Measurements from ENCODE around the gene USP35.
A peak's percentile ranks its signal among the peaks of the same experiment; 100 is the strongest.

The USP35 gene

DNA sequence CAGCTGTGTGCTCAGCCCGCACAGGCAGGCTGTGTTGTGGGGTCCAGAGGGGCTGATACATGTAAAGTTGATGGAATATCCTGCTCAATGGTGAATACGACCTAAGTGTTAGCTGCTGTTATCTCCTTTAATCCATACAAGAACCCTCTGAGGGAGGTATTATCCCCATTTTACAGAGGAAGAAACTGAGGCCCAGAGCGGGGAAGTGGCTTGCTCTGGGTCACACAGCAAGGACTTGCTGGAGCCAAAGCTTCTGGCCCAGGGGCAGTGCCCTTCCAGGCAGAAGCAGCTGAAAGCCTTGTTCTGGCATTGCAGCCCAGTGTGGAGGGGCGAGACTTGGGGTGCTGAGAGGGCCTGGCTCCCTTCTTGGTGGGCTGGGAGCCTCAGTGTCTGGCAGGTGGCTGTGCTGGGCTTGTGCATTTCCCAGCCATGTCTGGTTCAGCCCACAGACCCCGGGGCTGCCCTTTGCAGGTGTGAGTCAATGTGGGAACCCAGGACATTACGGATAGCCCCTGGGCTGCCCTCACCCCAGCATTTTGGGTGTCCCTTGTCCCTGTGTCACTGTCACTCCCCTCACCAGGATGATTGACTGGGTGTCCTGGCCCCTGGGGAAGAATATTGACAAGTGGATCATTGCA, 10.4 kb downstream of the USP35 start:
- no peak for DNase-seq (ENCODE audit: low read depth in 2 of 2)

DNA sequence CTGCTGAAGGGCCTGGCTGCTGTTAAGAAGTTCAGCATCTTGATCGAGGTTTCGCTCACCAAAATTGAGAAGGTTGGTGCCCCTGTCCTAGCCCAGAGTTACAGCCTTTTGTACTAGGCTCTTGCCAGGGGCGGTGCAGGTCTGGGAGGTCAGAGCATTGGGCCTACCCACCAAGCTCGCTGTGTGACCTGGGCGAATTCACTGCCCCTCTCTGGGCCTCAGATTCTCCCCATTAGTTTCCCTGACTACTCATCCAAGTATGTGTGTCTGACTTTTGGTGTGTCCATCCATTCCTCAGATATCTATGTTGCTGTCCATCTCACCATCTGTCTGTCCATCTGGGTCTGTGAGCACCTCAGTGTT, 10.9 kb downstream of the USP35 start:
- DNase-seq (ENCODE audit: low read depth in 2 of 2), result no peak

DNA sequence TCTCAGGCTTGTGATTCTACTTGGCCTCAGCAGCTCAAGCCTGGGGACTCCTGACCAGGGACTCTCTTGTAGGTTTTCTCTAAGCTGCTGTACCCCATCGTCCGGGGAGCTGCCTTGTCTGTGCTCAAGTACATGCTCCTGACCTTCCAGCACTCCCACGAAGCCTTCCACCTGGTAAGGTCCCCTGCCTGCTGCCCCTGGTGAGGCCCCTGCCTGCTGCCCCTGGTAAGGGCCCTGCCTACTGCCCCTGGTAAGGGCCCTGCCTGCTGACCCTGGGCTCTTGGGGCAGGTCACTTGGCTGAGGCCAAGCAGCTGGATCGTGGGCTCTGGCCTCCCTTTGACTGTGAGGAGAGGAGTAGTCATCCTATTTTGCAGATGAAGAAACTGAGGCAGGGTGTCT, 11.3 kb downstream of the USP35 start:
- no peak for DNase-seq (ENCODE audit: low read depth in 2 of 2)

DNA sequence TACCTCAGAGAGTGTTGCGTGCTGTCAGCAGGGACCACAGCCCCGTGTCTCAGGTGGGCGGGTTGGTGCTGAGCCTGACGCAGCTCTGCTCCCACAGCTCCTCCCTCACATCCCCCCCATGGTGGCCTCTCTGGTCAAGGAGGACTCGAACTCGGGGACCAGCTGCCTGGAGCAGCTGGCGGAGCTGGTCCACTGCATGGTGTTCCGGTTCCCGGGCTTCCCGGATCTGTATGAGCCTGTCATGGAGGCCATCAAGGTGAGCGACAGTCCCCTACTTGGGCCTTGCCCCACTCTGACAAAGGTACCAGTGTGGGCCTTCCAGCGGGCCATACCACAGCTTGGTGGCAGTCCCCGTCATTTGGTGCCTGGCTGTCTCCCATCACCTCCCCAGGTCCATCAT, 11.8 kb downstream of the USP35 start:
- DNase-seq (ENCODE audit: low read depth in 2 of 2), result no peak

DNA sequence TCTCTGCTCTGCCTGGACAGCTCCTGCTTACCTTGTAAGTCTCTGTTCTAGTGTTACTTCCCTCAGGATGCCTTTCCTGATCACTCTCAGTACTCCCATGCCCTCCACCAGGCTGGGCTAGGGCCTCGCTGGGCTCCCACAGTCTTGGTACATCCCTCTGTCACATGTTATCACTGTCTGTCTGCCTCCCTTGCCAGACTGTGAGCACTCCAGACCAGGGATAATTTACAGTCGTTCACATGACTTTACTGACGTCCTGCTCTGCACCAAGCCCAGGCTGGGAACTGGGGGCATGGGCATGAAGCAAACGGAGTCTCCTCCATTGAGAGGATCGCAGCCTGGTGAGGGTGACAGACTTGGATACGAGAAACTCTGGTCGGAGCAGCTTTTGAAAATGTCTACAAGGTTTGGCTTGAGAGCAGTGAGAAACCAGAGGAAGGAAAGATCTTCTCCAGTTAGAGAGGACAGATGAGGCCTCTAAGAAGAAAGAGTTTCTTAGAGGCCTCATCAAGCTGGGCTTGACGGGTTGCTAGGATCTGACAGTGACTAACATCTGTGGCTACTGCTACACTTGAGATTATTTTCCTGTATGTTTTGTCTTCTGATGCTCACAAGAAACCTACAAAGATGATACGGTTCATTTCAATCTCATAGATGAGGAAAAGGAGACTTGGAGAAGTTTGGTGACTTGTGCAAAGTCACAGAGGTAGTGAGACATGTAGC, 12.5 kb downstream of the USP35 start:
- no peak for DNase-seq (ENCODE audit: low read depth in 2 of 2)

DNA sequence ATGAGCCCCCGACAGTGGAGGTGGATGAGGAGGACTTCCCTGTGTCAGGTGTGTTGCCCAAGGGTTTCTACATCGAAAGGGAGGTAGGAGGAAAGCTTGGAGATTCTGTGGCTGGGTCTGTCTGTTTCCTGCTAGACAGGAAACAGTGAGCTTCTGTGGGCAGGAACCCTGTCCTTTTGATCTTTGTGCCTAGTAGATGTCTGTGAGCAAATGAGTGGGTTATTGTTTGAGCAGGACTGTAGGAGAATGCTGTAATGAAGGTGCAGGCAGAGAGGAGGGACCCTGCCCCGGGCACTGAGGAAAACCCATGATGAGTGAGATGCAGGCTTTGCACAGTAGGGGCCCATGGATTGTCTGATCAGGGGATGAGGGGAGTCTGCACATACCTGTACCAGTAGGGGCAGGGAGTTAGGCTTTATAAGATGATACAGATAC, 14.0 kb downstream of the USP35 start:
- peak in 1 of 2 donors; percentile 13 for DNase-seq (ENCODE audit: low read depth in 2 of 2)

DNA sequence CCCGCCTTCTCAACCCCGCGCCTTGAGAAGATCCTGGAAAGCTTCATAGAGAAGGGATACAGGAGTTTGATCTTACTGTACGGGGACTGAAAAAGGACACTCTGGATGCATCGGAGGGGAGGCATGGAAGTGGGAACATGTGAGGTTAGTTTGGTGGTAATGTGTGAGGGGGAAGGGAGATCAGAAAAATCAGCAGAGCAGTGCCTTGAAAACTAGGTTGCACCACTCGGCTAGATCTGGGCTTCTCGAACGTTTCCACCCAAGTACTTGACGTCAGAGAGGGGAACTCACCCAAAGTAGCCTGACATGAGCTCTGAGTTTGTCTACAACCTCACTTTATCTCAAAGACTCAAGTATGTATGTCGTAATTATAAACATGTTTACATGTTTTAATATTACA, 14.5 kb downstream of the USP35 start:
- peak in 1 of 2 donors; percentile 13 for DNase-seq (ENCODE audit: low read depth in 2 of 2)

DNA sequence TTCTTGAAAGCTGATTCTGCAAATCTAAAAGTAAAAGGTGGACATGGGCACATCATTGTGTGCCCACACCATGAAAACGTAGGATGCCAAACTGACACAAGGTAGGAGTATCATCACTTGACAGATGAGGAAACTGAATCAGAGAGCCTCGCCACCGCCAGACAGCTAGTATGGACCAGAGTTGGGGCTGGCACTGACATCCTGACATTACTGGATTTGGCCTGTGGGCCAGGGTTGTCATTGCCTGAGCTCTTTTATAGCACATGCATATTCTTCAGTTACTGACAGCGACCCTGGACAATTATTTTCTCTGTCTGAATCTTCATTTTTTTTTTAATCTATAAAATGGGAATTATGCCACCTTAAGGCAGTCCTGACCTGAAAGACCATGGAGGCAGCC, 16.5 kb downstream of the USP35 start:
- no peak for DNase-seq (ENCODE audit: low read depth in 2 of 2)

DNA sequence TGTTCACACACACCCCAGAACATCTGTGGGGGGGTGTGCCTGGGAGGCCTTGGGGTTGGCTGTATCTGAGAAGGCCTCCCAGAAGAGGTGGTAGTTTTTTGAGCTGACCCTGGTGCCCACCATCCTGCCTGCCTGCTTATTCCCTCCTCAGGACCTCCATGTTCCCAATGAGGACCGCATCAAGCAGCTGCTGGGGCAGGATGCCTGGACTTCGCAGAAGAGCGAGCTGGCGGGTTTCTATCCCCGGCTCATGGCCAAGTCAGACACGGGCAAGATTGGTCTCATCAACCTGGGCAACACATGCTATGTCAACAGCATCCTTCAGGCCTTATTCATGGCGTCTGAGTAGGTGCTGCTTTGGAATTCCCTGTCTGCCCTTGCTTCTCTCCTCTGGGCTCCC, 17.0 kb downstream of the USP35 start:
- DNase-seq (ENCODE audit: low read depth in 2 of 2), result no peak

DNA sequence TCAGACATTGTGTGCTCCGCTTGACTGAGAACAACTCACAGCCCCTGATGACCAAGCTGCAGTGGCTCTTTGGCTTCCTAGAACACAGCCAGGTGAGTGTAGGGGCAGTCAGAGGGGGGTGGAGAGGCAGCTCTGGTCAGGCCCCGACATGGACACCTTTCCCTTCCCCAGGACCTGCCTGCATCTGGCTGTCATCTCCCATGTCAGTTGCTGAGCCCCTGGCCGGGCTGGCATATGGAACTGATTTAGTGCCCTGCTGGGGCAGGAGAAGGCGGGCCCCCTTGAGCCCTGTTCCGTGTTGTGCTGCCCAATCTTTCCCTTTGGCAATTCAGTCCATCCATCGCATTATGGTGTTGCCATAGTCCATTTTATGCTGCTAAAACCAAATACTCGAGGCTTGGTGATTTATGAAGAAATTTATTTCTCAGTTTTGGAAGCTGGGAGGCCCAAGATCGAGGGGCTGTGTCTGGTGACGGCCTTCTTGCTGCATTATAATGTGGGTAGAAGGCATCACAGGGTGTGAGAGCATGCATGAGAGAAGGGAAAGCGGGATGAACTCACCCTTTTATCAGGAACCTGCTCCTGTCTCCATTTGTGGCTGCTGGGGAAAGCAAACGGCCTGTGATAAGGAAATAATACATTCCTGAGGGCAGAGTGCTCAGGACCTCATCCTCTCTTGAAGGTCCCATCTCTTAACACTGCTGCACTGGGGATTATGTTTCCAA, 19.0 kb downstream of the USP35 start:
- DNase-seq (ENCODE audit: low read depth in 2 of 2), result no peak

DNA sequence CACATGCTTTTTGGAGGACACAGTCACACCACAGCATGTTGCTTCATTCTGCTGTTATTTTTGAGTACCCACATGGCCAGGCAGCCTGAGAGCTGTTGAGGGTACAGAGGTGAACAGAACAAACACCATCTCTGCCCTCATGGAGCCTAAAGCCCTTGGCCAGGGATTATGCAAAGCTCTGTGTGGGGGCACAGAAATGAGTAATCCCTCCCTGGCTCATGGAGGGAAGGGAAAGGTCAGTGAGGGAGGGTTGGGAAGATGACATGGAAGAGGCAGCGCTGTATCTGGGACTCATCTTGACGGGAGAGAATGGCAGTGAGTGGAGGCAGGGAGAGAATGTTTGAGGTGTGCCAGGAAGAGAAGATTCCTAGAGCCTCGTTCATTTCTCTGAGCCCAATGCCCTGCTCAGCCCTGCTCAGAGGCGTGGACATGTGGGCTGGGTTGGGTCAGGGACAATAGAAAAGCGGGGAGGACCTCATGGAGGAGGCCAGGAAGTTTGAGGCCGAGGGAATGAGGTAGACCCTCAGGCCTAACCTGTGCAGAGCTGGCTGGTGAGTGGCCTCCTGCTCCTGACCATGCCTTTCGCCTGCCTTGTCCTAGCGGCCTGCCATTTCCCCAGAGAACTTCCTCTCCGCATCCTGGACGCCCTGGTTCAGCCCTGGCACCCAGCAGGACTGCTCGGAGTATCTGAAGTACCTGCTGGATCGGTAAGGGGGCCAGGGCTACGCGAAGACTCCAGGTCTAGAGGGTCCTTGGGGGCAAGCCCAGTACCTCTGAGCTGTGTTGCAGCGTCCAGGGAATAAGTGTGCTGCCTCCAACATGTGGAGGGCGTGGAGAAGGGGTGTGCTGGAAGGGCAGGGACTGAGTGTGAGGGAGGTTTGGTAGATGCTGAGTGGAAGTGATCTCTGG, 19.8 kb downstream of the USP35 start:
- no peak for DNase-seq (ENCODE audit: low read depth in 2 of 2)

DNA sequence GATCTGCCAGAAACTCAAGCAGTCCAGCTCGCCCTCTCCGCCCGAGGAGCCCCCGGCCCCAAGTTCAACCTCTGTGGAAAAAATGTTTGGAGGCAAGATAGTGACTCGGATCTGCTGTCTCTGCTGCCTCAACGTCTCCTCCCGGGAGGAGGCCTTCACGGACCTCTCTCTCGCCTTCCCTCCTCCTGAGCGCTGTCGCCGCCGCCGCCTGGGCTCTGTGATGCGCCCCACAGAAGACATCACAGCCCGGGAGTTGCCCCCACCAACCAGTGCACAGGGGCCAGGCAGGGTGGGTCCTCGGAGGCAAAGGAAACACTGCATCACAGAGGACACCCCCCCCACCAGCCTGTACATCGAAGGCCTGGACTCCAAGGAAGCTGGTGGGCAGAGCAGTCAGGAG, 20.8 kb downstream of the USP35 start:
- DNase-seq (ENCODE audit: low read depth in 2 of 2), result no peak

DNA sequence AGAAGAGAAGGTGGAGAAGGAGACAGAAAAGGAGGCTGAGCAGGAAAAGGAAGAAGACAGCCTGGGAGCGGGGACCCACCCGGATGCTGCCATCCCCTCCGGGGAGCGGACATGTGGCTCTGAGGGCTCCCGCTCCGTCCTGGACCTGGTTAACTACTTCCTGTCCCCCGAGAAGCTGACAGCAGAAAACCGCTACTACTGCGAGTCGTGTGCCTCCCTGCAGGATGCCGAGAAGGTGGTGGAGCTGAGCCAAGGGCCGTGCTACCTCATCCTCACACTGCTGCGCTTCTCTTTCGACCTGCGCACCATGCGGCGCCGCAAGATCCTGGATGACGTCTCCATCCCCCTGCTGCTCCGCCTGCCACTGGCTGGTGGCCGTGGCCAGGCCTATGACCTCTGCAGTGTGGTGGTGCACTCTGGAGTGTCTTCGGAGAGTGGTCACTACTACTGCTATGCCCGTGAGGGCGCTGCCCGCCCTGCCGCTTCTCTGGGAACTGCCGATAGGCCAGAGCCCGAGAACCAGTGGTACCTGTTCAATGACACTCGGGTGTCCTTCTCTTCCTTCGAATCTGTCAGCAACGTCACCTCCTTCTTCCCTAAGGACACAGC, 21.4 kb downstream of the USP35 start:
- DNase-seq (ENCODE audit: low read depth in 2 of 2), result no peak

DNA sequence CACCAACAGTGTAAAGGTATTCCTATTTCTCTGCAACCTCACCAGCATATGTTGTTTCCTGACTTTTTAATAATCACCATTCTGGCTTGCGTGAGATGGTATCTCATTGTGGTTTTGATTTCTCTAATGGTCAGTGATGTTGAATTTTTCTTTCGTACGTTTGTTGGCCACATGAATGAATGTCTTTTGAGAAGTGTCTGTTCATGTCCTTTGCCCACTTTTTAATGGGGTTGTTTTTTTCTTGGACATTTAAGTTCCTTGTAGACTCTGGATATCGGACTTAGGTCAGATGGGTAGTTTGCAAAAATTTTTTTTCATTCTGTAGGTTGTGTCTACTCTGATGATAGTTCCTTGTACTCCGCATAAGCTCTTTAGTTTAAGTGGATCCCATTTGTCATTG, 22.8 kb downstream of the USP35 start:
- DNase-seq (ENCODE audit: low read depth in 2 of 2), result no peak

DNA sequence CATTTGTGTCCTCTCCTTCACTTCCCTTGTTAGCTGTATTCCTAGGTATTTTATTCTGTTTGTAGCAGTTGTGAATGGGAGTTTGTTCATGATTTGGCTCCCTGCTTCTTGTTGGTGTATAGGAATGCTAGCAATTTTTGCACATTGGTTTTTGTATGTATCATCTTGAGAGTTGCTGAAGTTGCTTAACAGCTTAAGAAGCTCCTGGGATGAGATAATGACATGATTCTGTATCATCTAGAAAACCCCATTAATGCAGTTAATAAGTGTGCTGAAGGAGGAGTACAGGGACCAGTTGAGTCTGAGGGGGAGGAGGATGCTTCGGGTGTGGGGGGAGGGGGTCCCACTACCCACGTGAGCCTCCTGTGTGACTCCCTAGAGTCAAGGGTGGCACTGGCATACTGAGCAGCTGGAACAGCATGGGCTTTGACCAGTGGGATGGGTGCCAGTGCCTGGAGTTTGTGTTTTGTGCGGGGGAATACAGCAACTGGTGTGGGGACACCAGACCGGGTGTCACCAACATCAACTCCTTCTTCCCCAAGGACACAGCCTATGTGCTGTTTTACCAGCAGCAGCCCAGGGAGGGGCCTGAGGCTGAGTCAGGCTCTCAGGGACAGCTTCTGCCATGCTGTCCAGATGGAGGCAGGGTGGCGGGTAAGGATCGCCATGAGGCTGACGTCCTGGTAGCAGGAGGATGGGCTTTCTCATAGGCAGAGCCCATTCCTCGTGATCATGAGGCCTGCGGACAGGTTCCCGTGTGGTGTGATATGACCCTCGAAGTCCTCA, 24.1 kb downstream of the USP35 start:
- DNase-seq (ENCODE audit: low read depth in 2 of 2), result no peak

DNA sequence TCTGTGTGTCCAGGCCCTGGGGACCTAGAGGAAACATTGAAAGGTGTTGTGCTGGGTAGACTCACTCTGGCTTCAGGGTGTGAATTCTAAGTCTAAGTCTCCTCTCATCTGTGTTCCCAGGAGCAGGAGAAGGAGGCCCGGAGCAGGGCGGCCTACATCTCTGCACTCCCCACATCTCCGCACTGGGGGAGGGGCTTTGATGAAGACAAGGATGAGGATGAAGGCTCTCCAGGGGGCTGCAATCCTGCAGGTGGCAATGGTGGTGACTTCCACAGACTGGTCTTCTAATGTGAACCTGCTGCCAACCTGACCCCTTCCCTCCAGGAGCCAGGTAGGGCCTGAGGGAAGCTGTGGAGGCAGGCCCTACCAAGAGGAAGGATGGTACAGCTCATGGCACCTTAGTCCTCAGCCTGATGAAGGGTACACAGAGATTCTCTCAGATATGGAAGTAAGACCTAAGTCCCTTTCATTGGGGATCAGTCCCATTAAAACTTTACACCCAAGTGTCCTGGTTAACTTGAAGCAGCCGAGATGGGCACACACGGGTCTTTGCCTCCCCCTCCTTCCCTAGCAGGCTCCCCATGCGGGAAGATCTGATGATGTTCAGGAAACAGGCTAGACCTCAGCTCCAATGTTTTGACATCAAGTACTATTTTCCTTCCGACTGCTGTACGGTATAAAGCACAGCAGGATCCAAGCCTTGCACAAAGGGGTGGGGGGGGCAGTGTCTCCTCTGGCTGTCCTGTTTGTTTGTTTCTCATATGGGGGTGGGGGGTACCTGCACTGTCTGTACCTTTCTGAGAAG, 25.0 kb downstream of the USP35 start:
- no peak for DNase-seq (ENCODE audit: low read depth in 2 of 2)

DNA sequence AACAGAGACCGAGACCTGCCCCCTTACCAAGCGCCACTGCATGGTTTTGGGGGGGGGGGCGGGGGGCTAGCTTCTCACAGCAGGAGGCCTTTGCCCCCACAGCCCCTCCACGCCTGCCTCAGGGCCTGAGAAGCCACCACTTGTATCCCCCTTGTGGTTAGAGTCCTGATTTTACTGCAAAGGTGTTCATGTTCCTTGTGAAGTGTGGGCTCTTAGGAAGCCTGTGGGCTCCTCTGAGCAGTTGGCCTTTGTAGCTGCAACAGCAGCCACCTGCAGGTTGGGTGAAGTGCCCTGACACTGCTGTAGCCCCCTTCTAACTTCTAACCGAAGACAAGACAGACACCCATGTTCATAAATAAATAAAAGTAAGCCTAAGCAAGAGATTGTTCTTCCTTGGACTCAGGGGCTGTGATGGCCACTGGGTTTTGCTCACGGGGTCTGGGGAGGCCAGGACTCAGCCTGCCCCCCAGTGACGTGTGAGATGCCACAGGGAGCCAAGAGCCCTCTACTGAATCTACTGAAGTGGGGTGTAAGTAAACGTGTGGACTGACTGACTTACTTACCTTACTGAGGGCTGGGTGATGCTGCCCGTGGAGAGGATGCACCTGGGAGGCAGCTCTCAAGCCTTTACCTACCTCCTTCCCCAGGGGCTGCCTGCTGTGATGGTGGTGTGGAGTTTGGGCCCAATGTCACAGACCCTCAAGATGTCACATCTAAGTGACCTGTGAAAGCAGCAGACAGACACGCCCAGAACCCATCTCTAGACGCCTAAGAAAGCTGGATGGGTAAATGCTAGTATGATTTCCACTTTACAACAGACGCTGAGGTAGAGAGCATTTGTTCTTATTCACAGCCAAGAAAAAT, 25.8 kb downstream of the USP35 start:
- no peak for DNase-seq (ENCODE audit: low read depth in 2 of 2)

DNA sequence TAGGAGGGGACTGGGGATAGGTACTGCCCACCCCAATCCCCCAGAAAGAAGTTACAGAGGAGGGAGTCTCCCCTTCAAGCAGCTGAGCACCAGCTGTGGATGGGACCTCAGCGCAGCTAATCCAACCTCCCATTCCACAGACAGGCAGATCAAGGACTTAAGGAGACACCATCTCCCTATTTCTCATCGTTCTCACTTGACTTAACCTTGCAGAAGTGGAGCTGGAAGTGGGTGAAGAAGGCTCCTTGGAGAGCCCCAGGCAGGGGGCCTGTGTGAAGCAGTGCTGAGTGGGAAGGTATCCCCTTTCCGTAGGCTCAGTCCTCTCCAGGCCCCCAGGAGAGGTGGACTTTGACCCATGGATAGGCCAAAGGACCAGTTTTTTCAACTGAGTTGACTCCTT, 27.3 kb downstream of the USP35 start:
- DNase-seq (ENCODE audit: low read depth in 2 of 2), result no peak

Data from stimulated activated CD8-positive, alpha-beta memory T cell treated with anti-CD3 and anti-CD28 coated beads, Interleukin-2, amount 100 ng/mL, for 1 hour (primary cell).